ENCODE data around the gene HSPA14.
A peak's percentile ranks its signal among the peaks of the same experiment; 100 is the strongest.

HSPA14 gene

GRCh38 chr10:14822879-14823755 lies 15.0 kb upstream of the HSPA14 start:
- Mint-ChIP-seq H3K27me3 (peaks cover 10% of the 10 kb centered on the region), H3K27ac (no peak overlapping the region), H3K4me3 (no peak overlapping the region), H3K9me3 (no peaks in the 10 kb centered on the region), H3K4me1 (peaks cover 5% of the 10 kb centered on the region), H3K36me3 (no peaks in the 10 kb centered on the region)
- peak; percentile 59 for DNase-seq
- CTCF ChIA-PET: interaction anchor here (0.6 to 4.2 kb wide), 24 partner anchors 9 to 627 kb away, joined by 3 to 32 read pairs (median 4); partner anchors contain the start of genes CDNF, HSPA14 and MSANTD7

GRCh38 chr10:14823966-14824365 lies 14.1 kb upstream of the HSPA14 start:
- Mint-ChIP-seq H3K27me3 (peaks cover 10% of the 10 kb centered on the region), H3K9me3 (no peaks in the 10 kb centered on the region), H3K27ac (no peak overlapping the region), H3K4me3 (no peak overlapping the region), H3K4me1 (peaks cover 5% of the 10 kb centered on the region), H3K36me3 (no peaks in the 10 kb centered on the region)
- CTCF ChIA-PET: interaction anchor here (0.6 to 4.2 kb wide), 13 partner anchors 10 to 628 kb away, joined by 3 to 32 read pairs (median 5); partner anchors contain the start of genes CDNF, HSPA14 and MSANTD7
- no peak for DNase-seq

GRCh38 chr10:14826076-14826829 lies 11.9 kb upstream of the HSPA14 start:
- no peaks in the 10 kb centered on the region for H3K36me3 Mint-ChIP-seq
- H3K9me3 Mint-ChIP-seq: no peaks in the 10 kb centered on the region
- CTCF ChIA-PET: interaction anchor here (0.6 to 1.7 kb wide), 3 partner anchors 283 to 328 kb away, joined by 3 to 4 read pairs (median 4); no protein-coding TSS in a partner anchor
- DNase-seq: no peak
- no peak overlapping the region for H3K4me3 Mint-ChIP-seq
- H3K4me1 Mint-ChIP-seq: no peaks in the 10 kb centered on the region
- no peak overlapping the region for H3K27ac Mint-ChIP-seq
- H3K27me3 Mint-ChIP-seq: peaks cover 10% of the 10 kb centered on the region

GRCh38 chr10:14833106-14833505 lies 5.0 kb upstream of the HSPA14 start:
- Mint-ChIP-seq H3K27me3 (no peaks in the 10 kb centered on the region), H3K4me1 (peaks cover 7% of the 10 kb centered on the region), H3K4me3 (no peak overlapping the region), H3K36me3 (no peaks in the 10 kb centered on the region), H3K27ac (no peak overlapping the region), H3K9me3 (no peaks in the 10 kb centered on the region)
- no peak for DNase-seq
- CTCF ChIA-PET: interaction anchor here (1.3 kb wide), 1 partner anchor 8 kb away, joined by 4 read pairs; no protein-coding TSS in a partner anchor

GRCh38 chr10:14836208-14836607 lies 1.9 kb upstream of the HSPA14 start:
- Mint-ChIP-seq H3K27me3 (no peaks in the 10 kb centered on the region), H3K4me3 (no peak overlapping the region), H3K27ac (no peak overlapping the region), H3K4me1 (peaks cover 23% of the 10 kb centered on the region), H3K36me3 (peaks cover 11% of the 10 kb centered on the region), H3K9me3 (no peaks in the 10 kb centered on the region)
- CTCF ChIA-PET: interaction anchor here (1.8 to 2.6 kb wide), 2 partner anchors 13 to 136 kb away, joined by 5 to 7 read pairs; no protein-coding TSS in a partner anchor
- no peak for DNase-seq

GRCh38 chr10:14837003-14837756 lies 926 bp upstream of the HSPA14 start:
- H3K36me3 Mint-ChIP-seq: peaks cover 21% of the 10 kb centered on the region
- no peak for DNase-seq
- CTCF ChIA-PET: interaction anchor here (0.9 to 2.6 kb wide), 11 partner anchors 14 to 338 kb away, joined by 3 to 10 read pairs (median 4); partner anchors contain the start of gene SUV39H2

GRCh38 chr10:14838582-14839304 lies 637 bp downstream of the HSPA14 start:
- peak overlapping the region; percentile 91 for H3K27ac Mint-ChIP-seq
- H3K9me3 Mint-ChIP-seq: no peaks in the 10 kb centered on the region
- H3K36me3 Mint-ChIP-seq: peaks cover 30% of the 10 kb centered on the region
- CTCF ChIA-PET: interaction anchor here (0.7 to 2.6 kb wide), 9 partner anchors 9 to 340 kb away, joined by 3 to 10 read pairs (median 6); partner anchors contain the start of gene SUV39H2
- H3K27me3 Mint-ChIP-seq: no peaks in the 10 kb centered on the region
- peak; percentile 57 for DNase-seq
- peaks cover 23% of the 10 kb centered on the region for H3K4me1 Mint-ChIP-seq
- peak overlapping the region; percentile 91 for H3K4me3 Mint-ChIP-seq

More at GRCh38 chr10:14837003-14837756, 926 bp upstream of the HSPA14 start:
- H3K27ac Mint-ChIP-seq: peak overlapping the region; percentile 84
- H3K27me3 Mint-ChIP-seq: no peaks in the 10 kb centered on the region
- peak overlapping the region; percentile 91 for H3K4me3 Mint-ChIP-seq
- peaks cover 23% of the 10 kb centered on the region for H3K4me1 Mint-ChIP-seq
- no peaks in the 10 kb centered on the region for H3K9me3 Mint-ChIP-seq

GRCh38 chr10:14839305-14839695 lies 1.2 kb downstream of the HSPA14 start:
- peaks cover 33% of the 10 kb centered on the region for H3K36me3 Mint-ChIP-seq
- CTCF ChIA-PET: interaction anchor here (0.7 to 1.3 kb wide), 3 partner anchors 10 to 302 kb away, joined by 3 to 6 read pairs (median 3); no protein-coding TSS in a partner anchor
- no peak for DNase-seq

GRCh38 chr10:14840178-14840577 lies 2.1 kb downstream of the HSPA14 start:
- no peaks in the 10 kb centered on the region for H3K9me3 Mint-ChIP-seq
- H3K4me3 Mint-ChIP-seq: peak overlapping the region; percentile 40
- CTCF ChIA-PET: interaction anchor here (0.7 kb wide), 1 partner anchor 9 kb away, joined by 3 read pairs; no protein-coding TSS in a partner anchor

More at GRCh38 chr10:14839305-14839695, 1.2 kb downstream of the HSPA14 start:
- Mint-ChIP-seq H3K27me3 (no peaks in the 10 kb centered on the region), H3K4me1 (peaks cover 23% of the 10 kb centered on the region), H3K4me3 (peak overlapping the region; percentile 91), H3K27ac (peak overlapping the region; percentile 91), H3K9me3 (no peaks in the 10 kb centered on the region)

GRCh38 chr10:14843327-14843988 lies 5.4 kb downstream of the HSPA14 start:
- Mint-ChIP-seq H3K4me3 (no peak overlapping the region), H3K27me3 (no peaks in the 10 kb centered on the region), H3K4me1 (peaks cover 15% of the 10 kb centered on the region), H3K9me3 (no peaks in the 10 kb centered on the region), H3K36me3 (peaks cover 48% of the 10 kb centered on the region), H3K27ac (no peak overlapping the region)
- CTCF ChIA-PET: interaction anchor here (1.3 kb wide), 1 partner anchor 345 kb away, joined by 3 read pairs; no protein-coding TSS in a partner anchor
- no peak for DNase-seq

More at GRCh38 chr10:14840178-14840577, 2.1 kb downstream of the HSPA14 start:
- Mint-ChIP-seq H3K36me3 (peaks cover 40% of the 10 kb centered on the region), H3K27ac (no peak overlapping the region), H3K27me3 (no peaks in the 10 kb centered on the region), H3K4me1 (peaks cover 23% of the 10 kb centered on the region)
- DNase-seq: no peak

- no peaks in the 10 kb centered on the region for H3K9me3 Mint-ChIP-seq
- H3K36me3 Mint-ChIP-seq: peaks cover 50% of the 10 kb centered on the region
- CTCF ChIA-PET: interaction anchor here (0.7 kb wide), 1 partner anchor 14 kb away, joined by 3 read pairs; no protein-coding TSS in a partner anchor
- H3K27me3 Mint-ChIP-seq: no peaks in the 10 kb centered on the region
- no peak for DNase-seq
- H3K27ac Mint-ChIP-seq: no peak overlapping the region
- H3K4me1 Mint-ChIP-seq: peaks cover 6% of the 10 kb centered on the region
- H3K4me3 Mint-ChIP-seq: no peak overlapping the region
These were observed 6.8 kb downstream of the HSPA14 start for GRCh38 chr10:14844948-14845347.

- Mint-ChIP-seq H3K9me3 (no peaks in the 10 kb centered on the region), H3K4me3 (no peak overlapping the region), H3K27me3 (no peaks in the 10 kb centered on the region), H3K36me3 (peaks cover 30% of the 10 kb centered on the region), H3K4me1 (no peaks in the 10 kb centered on the region), H3K27ac (no peak overlapping the region)
- no peak for DNase-seq
- CTCF ChIA-PET: no interaction called here
These were observed 14.1 kb downstream of the HSPA14 start for GRCh38 chr10:14852236-14852635.
